ENCODE data around the gene SLC66A2.

The SLC66A2 gene

GRCh38 chr18:79970419-79971133 is 19.1 kb upstream of the SLC66A2 start:
- DNase-seq, result no peak

- DNase-seq, result peak; percentile 81
Observed at GRCh38 chr18:79965119-79965902, 13.9 kb upstream of the SLC66A2 start.

- peak; percentile 30 for DNase-seq
Observed at GRCh38 chr18:79964330-79965118, 13.1 kb upstream of the SLC66A2 start, which contains the start of gene HSBP1L1. Gene HSBP1L1 (plus strand): TSS chr18:79964643. CDS start chr18:79964736, 93 bp downstream.

GRCh38 chr18:79963658-79964329 is 12.3 kb upstream of the SLC66A2 start:
- no peak for DNase-seq

GRCh38 chr18:79962835-79963657 is 11.6 kb upstream of the SLC66A2 start:
- DNase-seq, result no peak

- no peak for DNase-seq
Observed at GRCh38 chr18:79962311-79962710, 10.9 kb upstream of the SLC66A2 start.

GRCh38 chr18:79961527-79962291 is 10.3 kb upstream of the SLC66A2 start:
- no peak for DNase-seq

- DNase-seq, result no peak
Observed at GRCh38 chr18:79960921-79961526, 9.6 kb upstream of the SLC66A2 start.

GRCh38 chr18:79960161-79960801 is 8.8 kb upstream of the SLC66A2 start:
- peak; percentile 49 for DNase-seq

- no peak for DNase-seq
Observed at GRCh38 chr18:79958981-79959380, 7.5 kb upstream of the SLC66A2 start.

- no peak for DNase-seq
Observed at GRCh38 chr18:79956276-79956675, 4.8 kb upstream of the SLC66A2 start.

GRCh38 chr18:79955302-79956075 is 4.0 kb upstream of the SLC66A2 start:
- DNase-seq, result no peak

GRCh38 chr18:79954791-79955190 is 3.3 kb upstream of the SLC66A2 start:
- DNase-seq, result no peak

- no peak for DNase-seq
Observed at GRCh38 chr18:79953971-79954651, 2.7 kb upstream of the SLC66A2 start.

GRCh38 chr18:79952996-79953559 is 1.6 kb upstream of the SLC66A2 start:
- no peak for DNase-seq

- no peak for DNase-seq
Observed at GRCh38 chr18:79952456-79952995, 1.1 kb upstream of the SLC66A2 start.

- DNase-seq, result no peak
Observed at GRCh38 chr18:79950515-79951341, 725 bp downstream of the SLC66A2 start.
